HL-60 (cell line): ENCODE data around the gene SERPINB1.

Experiments used
- DNase-seq, 2 experiments: peaks; one replicate each; pipeline ENCODE4 v3.0.0-alpha.2; 2010 to 2020; ENCODE audit warnings: low read depth in 1 of 2, low spot score in 1 of 2
- H3K27ac ChIP-seq: fragments of 250-450 bp; sonication (Bioruptor Pico); replicated peaks from 2 replicates; pipeline ENCODE4 v1.5.1; 2020; ENCODE audit warnings: mild to moderate bottlenecking, moderate library complexity
- H3K27me3 ChIP-seq: fragments of 250-450 bp; sonication (Bioruptor Pico); 2 replicates; pipeline ENCODE4 v1.5.1; 2021; ENCODE audit warnings: mild to moderate bottlenecking, moderate library complexity; ENCODE audit not compliant: insufficient read depth, poor library complexity, severe bottlenecking
- H3K4me3 ChIP-seq: replicated peaks from 2 replicates; pipeline ENCODE4 v1.5.1; 2011; ENCODE audit warnings: mild to moderate bottlenecking, control low read depth, low read length; ENCODE audit not compliant: insufficient read depth
- GABPA ChIP-seq: IDR thresholded peaks from 2 replicates; pipeline ENCODE4 v1.6.1; 2012; ENCODE audit warnings: low read depth
- POLR2AphosphoS5 ChIP-seq: IDR thresholded peaks from 2 replicates; pipeline ENCODE4 v1.6.1; 2012; ENCODE audit warnings: low read depth
- REST ChIP-seq: IDR thresholded peaks from 2 replicates; pipeline ENCODE4 v1.6.1; 2012; ENCODE audit warnings: low read depth; ENCODE audit not compliant: insufficient replicate concordance
- SPI1 ChIP-seq: IDR thresholded peaks from 2 replicates; pipeline ENCODE4 v1.6.1; 2012; ENCODE audit warnings: low read depth, mild to moderate bottlenecking, borderline replicate concordance
- TF ChIP-seq, protein P1 (sequence below): IDR thresholded peaks from one replicate; pipeline ENCODE4 v1.5.1; 2011; ENCODE audit warnings: low read length, control low read depth, inconsistent platforms; ENCODE audit not compliant: insufficient read depth

SERPINB1 gene

DNA sequence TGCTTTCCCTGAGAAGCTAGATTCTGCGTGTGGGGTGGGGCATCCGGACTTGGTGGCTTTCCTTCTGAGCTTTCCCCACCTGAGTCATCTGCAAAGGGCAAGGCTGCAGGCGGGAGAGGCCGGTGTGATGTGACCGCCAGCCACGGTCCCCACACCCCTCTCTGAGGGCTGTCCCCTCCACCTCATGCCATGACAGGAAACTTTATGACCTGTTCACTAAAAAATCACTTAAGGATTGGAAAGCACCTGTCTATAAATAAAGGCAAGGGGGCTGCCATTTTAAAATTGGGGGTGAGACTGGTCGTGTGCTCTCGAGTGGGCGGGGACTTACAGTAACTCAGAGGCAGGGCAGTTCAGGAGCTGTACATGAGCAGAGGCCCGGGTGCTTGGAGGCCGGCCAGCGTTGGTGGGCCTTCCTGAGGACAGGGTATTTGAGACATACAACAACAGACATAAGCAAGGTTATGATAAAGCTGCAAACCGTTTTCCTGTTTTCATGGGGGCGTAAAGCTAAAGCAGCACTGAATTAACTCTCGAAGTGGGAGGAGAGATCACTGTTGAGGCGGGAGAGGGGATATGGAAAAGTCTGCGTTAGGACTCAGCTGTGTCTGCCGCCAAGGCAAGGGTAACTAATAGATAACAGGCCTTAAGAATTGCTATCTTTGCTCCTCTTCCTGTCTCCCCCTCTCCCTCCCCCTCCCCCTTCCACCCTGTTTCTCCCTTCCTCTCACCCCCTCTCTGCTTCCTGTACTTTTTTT lies 16.1 kb upstream of the SERPINB1 start:
- TF ChIP-seq POLR2AphosphoS5, result no peak
- TF ChIP-seq GABPA, result no peak
- DNase-seq, result peak in 1 of 2 experiments; percentile 11
- Histone ChIP-seq H3K27me3 (no peaks in the 10 kb centered on the region), H3K4me3 (no peak overlapping the region), H3K27ac (no peak overlapping the region)

DNA sequence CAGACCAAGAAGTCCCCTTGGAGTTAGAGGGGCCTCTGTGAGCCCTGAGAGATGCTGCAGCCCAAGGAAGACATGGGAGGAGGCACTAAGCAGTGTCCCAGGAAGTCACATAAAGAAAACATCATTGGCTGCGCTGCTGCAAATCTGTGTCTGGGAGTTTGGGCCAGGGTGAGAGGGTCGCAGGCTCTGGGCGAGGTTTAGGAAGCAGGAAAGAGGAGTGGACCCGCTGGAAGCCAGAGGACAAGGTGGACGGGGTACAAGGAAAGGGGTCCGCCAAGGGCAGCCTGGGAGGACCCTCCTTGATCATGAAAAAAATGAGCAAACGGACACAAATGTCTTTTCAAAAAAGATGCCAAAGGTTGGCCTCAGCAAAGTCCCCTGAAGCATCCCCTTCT lies 15.5 kb upstream of the SERPINB1 start:
- no peak for DNase-seq
- Histone ChIP-seq H3K27ac (no peak overlapping the region), H3K4me3 (no peak overlapping the region), H3K27me3 (no peaks in the 10 kb centered on the region)
- TF ChIP-seq POLR2AphosphoS5, result no peak
- no peak for TF ChIP-seq GABPA
- TF ChIP-seq, protein P1, sequence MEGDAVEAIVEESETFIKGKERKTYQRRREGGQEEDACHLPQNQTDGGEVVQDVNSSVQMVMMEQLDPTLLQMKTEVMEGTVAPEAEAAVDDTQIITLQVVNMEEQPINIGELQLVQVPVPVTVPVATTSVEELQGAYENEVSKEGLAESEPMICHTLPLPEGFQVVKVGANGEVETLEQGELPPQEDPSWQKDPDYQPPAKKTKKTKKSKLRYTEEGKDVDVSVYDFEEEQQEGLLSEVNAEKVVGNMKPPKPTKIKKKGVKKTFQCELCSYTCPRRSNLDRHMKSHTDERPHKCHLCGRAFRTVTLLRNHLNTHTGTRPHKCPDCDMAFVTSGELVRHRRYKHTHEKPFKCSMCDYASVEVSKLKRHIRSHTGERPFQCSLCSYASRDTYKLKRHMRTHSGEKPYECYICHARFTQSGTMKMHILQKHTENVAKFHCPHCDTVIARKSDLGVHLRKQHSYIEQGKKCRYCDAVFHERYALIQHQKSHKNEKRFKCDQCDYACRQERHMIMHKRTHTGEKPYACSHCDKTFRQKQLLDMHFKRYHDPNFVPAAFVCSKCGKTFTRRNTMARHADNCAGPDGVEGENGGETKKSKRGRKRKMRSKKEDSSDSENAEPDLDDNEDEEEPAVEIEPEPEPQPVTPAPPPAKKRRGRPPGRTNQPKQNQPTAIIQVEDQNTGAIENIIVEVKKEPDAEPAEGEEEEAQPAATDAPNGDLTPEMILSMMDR, result no peak
- no peak for TF ChIP-seq REST
- no peak for TF ChIP-seq SPI1

DNA sequence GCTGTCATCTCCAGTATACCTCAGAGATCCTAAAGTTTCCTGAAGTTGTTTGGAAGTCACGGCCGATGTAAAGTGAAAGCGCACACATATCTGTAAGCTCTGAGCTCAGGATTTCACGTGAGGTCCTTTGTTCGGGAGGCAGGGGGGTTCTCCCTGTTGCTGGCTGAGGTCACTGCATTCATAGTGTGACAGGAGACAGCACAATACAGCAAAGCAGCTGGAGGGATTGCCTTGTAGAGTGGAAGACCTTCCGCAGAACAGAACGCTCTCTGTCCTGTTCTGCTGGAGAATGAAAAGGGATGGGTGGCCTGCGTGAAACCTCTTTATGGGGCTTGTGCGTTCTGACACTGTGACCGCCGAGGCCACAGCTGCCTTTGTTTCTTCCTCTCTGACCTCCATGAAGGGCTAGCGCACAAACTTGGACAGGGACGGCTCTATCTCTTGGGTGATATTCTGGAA lies 13.4 kb upstream of the SERPINB1 start:
- TF ChIP-seq POLR2AphosphoS5, result no peak
- TF ChIP-seq, protein P1, result no peak
- no peak for TF ChIP-seq GABPA
- no peak for TF ChIP-seq SPI1
- TF ChIP-seq REST, result no peak
- Histone ChIP-seq H3K27ac (peak overlapping the region; percentile 82), H3K4me3 (no peak overlapping the region), H3K27me3 (no peaks in the 10 kb centered on the region)
- DNase-seq, result no peak

- TF ChIP-seq SPI1, result peak; percentile 59; the same call in 1 of the 2 replicates
- no peak for TF ChIP-seq POLR2AphosphoS5
- no peak for TF ChIP-seq GABPA
- TF ChIP-seq, protein P1, result no peak
- TF ChIP-seq REST, result no peak
- peak in 1 of 2 experiments; percentile 77 for DNase-seq
- H3K27ac ChIP-seq, result peak overlapping the region; percentile 82
- peak overlapping the region; percentile 16; the same call in 1 of the 2 replicates for H3K4me3 ChIP-seq
- no peaks in the 10 kb centered on the region for H3K27me3 ChIP-seq
Observed at GRCh38 chr6:2854396-2854982, 12.8 kb upstream of the SERPINB1 start.
